VCaP (cell line): ENCODE data around the gene FOXP2.

Experiments
- H3K27ac ChIP-seq: fragments of 450-650 bp; 2 replicates; pipeline ENCODE4 v1.5.1; 2017
- CTCF ChIP-seq: fragments of 450-650 bp; conservative IDR thresholded peaks from 2 replicates; pipeline ENCODE4 v1.5.1; 2017; ENCODE audit warnings: mild to moderate bottlenecking, moderate library complexity

The FOXP2 gene

GRCh38 chr7:114718861-114719260 is 304.2 kb downstream of the FOXP2 start:
- no peak overlapping the region for H3K27ac ChIP-seq
- no peak for TF ChIP-seq CTCF

- no peak for TF ChIP-seq CTCF
- no peak overlapping the region for H3K27ac ChIP-seq
Measured at GRCh38 chr7:114720725-114721124, 306.1 kb downstream of the FOXP2 start.

GRCh38 chr7:114722562-114722961 is 307.9 kb downstream of the FOXP2 start:
- no peak for TF ChIP-seq CTCF
- no peak overlapping the region for H3K27ac ChIP-seq

GRCh38 chr7:114723308-114723707 is 308.7 kb downstream of the FOXP2 start:
- no peak overlapping the region for H3K27ac ChIP-seq
- no peak for TF ChIP-seq CTCF

GRCh38 chr7:114740095-114740494 is 325.5 kb downstream of the FOXP2 start:
- TF ChIP-seq CTCF = no peak
- H3K27ac ChIP-seq = no peak overlapping the region

GRCh38 chr7:114740941-114741340 is 326.3 kb downstream of the FOXP2 start:
- H3K27ac ChIP-seq = no peak overlapping the region
- no peak for TF ChIP-seq CTCF

- TF ChIP-seq CTCF = no peak
- H3K27ac ChIP-seq = no peak overlapping the region
Measured at GRCh38 chr7:114741911-114742310, 327.3 kb downstream of the FOXP2 start.
